ENCODE measurements around the gene CDC14B. TPM values are rescaled to one million over a fixed set of nuclear protein-coding genes. Genes with fewer than 3 reads are reported as not detected.

The CDC14B gene
- total RNA-seq, 1 experiment from 2014 or later = 11.4 TPM

DNA sequence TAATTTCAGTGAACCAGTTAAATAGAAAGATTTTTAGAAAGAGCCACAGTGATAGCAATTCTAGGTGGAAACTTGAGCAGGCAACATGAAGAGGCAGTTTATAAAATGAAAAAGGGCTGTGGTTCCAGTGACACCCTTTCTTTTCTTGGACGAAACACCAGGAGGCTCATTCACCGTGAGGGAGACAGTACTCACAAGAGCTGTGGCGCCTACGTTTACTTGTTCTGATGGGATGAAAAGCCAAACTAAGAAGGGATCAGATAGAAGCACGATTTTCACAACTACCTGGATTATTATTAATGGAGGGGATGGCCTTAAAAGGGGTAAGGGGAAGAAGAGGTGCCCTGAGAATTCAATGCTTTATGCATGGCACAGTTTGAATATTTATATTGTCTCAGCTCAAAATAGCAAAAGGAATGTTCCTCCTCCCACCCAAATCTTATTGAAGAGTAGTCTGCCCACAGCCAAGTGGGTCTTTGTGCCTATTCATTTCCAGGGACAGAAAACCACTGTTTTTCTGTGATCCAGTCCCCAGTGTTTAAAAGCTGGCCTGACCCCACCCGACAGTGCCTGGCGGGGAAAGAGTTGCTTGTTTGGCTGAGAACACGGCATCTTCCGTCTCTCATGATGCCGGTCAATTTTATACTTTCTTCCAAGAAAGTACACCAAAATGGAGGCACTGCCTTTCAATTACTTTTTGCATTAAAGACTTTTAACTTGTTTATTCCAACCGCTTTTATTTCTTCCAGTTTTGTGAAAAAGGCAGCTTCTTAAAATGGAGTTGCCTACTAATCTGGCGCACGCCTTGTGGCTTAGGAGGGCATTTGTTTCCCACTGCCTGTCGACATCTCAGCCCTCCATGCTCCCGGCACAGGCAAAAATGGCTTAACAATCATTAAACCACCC lies 117.8 kb downstream of the CDC14B start:
- no peak overlapping the region for H3K9ac ChIP-seq (ENCODE audit: low read length)
- no peaks in the 10 kb centered on the region for H3F3A ChIP-seq (ENCODE audit: low read length, unreplicated experiment)
- H4K20me1 ChIP-seq (ENCODE audit: low read length) = no peaks in the 10 kb centered on the region
- H2AFZ ChIP-seq (ENCODE audit: low read length) = no peak overlapping the region
- H3K9me3 ChIP-seq (ENCODE audit: low read length) = no peaks in the 10 kb centered on the region
- no TSS peak for BruUV-seq (replicated peaks)
- ChIA-PET CTCF (no interaction called here), POLR2A (ENCODE audit: unreplicated experiment) (no interaction called here)
- DNase-seq = no peak
- no peak overlapping the region for H3K4me2 ChIP-seq (ENCODE audit: low read length)
- H3K27ac ChIP-seq (ENCODE audit: low read length) = no peak overlapping the region
- no peaks in the 10 kb centered on the region for H3K27me3 ChIP-seq (ENCODE audit: low read length)
- intact Hi-C loops (cut with micrococcal nuclease) = no loop called here
- no peaks in the 10 kb centered on the region for H3K36me3 ChIP-seq (ENCODE audit: low read depth, low read length)
- no peak for ATAC-seq
- no peaks in the 10 kb centered on the region for H3K9me2 ChIP-seq (replicated peaks; ENCODE audit: low read length)
- H3K79me2 ChIP-seq (ENCODE audit: low read length) = no peaks in the 10 kb centered on the region
- no peak overlapping the region for H3K4me3 ChIP-seq (ENCODE audit: low read length)
- peaks cover 10% of the 10 kb centered on the region; the same call in 1 of the 2 replicates for H3K4me1 ChIP-seq (ENCODE audit: insufficient read depth, low read length)
- TF ChIP-seq EZH2 (IDR thresholded peaks at IDR 0.05; ENCODE audit: low read length, unreplicated experiment) (no peak), EZH2phosphoT487 (IDR thresholded peaks at IDR 0.05; ENCODE audit: borderline replicate concordance, low read length) (no peak)
- TF ChIP-seq, protein P1, sequence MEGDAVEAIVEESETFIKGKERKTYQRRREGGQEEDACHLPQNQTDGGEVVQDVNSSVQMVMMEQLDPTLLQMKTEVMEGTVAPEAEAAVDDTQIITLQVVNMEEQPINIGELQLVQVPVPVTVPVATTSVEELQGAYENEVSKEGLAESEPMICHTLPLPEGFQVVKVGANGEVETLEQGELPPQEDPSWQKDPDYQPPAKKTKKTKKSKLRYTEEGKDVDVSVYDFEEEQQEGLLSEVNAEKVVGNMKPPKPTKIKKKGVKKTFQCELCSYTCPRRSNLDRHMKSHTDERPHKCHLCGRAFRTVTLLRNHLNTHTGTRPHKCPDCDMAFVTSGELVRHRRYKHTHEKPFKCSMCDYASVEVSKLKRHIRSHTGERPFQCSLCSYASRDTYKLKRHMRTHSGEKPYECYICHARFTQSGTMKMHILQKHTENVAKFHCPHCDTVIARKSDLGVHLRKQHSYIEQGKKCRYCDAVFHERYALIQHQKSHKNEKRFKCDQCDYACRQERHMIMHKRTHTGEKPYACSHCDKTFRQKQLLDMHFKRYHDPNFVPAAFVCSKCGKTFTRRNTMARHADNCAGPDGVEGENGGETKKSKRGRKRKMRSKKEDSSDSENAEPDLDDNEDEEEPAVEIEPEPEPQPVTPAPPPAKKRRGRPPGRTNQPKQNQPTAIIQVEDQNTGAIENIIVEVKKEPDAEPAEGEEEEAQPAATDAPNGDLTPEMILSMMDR (conservative IDR thresholded peaks at IDR 0.05; ENCODE audit: low read depth, low read length) = no peak

DNA sequence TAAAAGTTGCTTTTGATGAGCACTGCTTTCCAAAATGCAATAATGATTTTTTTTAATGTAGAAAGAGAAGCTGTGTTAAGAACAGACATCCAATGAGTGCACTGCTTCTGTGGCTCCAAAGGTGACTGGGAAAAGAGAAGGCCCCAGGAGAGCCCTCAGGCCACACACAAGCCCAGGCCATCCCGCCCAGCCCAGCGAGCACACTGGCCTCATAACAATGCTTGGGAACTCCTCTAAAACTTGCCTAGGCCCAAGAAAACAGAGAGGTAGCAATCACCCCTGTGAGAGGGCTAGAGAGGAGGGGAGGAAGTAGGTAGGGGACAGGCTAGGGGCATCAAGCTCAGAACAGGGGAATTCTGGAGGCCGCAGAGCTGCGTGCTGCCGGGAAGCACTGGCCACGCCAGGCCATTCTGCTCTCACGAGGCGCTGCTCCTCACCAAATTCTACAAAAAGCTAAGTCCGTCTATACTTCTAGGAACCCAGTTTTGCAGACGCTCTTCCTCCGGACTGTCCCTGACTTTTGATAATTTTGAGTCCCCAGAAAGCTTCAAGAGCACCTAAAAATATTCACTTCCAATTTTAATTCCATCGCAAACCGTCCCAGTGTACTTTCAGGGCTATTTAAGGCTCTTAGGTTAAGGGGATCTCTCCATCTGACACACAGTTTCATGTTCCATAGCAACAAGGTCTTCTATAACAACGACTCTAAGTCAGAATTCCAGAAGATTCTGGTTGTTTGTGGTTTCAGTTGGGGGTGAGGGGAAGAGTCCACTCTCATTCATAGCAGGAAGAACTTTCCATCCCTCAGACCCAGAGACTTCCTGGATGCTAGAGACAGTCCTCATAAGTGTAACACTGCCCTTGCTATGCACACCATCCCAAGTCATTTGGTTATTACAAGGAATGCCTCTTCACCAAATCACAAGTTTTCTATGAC lies 118.7 kb downstream of the CDC14B start:
- Histone ChIP-seq H3K36me3 (ENCODE audit: low read depth, low read length) (no peaks in the 10 kb centered on the region), H3K9ac (ENCODE audit: low read length) (no peak overlapping the region), H4K20me1 (ENCODE audit: low read length) (no peaks in the 10 kb centered on the region), H3K9me3 (ENCODE audit: low read length) (no peaks in the 10 kb centered on the region), H3K4me3 (ENCODE audit: low read length) (no peak overlapping the region), H3K27ac (ENCODE audit: low read length) (no peak overlapping the region), H3K79me2 (ENCODE audit: low read length) (no peaks in the 10 kb centered on the region), H2AFZ (ENCODE audit: low read length) (no peak overlapping the region), H3K9me2 (replicated peaks; ENCODE audit: low read length) (no peaks in the 10 kb centered on the region), H3K27me3 (ENCODE audit: low read length) (no peaks in the 10 kb centered on the region), H3K4me2 (ENCODE audit: low read length) (no peak overlapping the region), H3K4me1 (ENCODE audit: insufficient read depth, low read length) (peaks cover 10% of the 10 kb centered on the region; the same call in 1 of the 2 replicates), H3F3A (ENCODE audit: low read length, unreplicated experiment) (no peaks in the 10 kb centered on the region)
- intact Hi-C loops (cut with micrococcal nuclease) = no loop called here
- ChIA-PET CTCF (no interaction called here), POLR2A (ENCODE audit: unreplicated experiment) (no interaction called here)
- DNase-seq = no peak
- no peak for TF ChIP-seq EZH2 (IDR thresholded peaks at IDR 0.05; ENCODE audit: low read length, unreplicated experiment)
- TF ChIP-seq, protein P1 (conservative IDR thresholded peaks at IDR 0.05; ENCODE audit: low read depth, low read length) = no peak
- no peak for TF ChIP-seq EZH2phosphoT487 (IDR thresholded peaks at IDR 0.05; ENCODE audit: borderline replicate concordance, low read length)
- ATAC-seq = no peak
- BruUV-seq (replicated peaks) = no TSS peak

Measured in PC-3 (cell line).